Posterior vena cava (tissue), 2 donors: Measurements from ENCODE around the gene KRTAP5-7. TPM values are rescaled to one million over a fixed set of nuclear protein-coding genes. Genes with fewer than 3 reads are reported as not detected.
"Not testable (repeated sequence)": the region's sequence is repeated elsewhere in the genome, so short reads cannot be mapped to it uniquely, and the experiment has no call there.

ENCODE experiments used
- DNase-seq: peaks from one replicate; pipeline ENCODE4 v3.0.0-alpha.2; 2020; ENCODE audit warnings: low spot score
- intact Hi-C, 2 donors: fragments of 100-400 bp; cut with DNase I; formaldehyde crosslinking; loops; one replicate each; pipeline versions ENCODE4 v1.14.1 to v1.14.2; 2022 to 2023
- long read RNA-seq, 2 donors: library from polyadenylated mRNA; unstranded; transcript quantifications; one replicate each; pipeline ENCODE4 v2.0.0, GENCODE V29; 2020 to 2021
- total RNA-seq, 2 donors: library from RNA; stranded (reverse); fragmentation: NEBNext Ultra II Directional; extraction: Animal tissue kit (Norgen Biotek cat#: 25700); gene quantifications; one replicate each; pipeline ENCODE4 v1.2.1, GENCODE V29; 2021
- donor health status: DM: yes; HTN: yes; CAD: no.
- donor health status: DM: yes; HTN: yes; CAD: no.

Gene KRTAP5-7
- under 1 TPM in 1 of 2 donors, not detected in 1; 0.24 TPM for total RNA-seq
- long read RNA-seq, donor 1, result 0 reads
- long read RNA-seq, donor 2, result 0 reads

GRCh38 chr11:71526796-71527575 lies at the start of gene KRTAP5-7:
TSS of gene KRTAP5-7 (plus strand) at chr11:71527267. CDS start at chr11:71527301, 34 bp downstream.
- intact Hi-C loops, DNase-seq: not testable (repeated sequence)

GRCh38 chr11:71477641-71478527 lies 49.2 kb upstream of the KRTAP5-7 start:
- no peak for DNase-seq
- intact Hi-C loops, result no loop called here

- DNase-seq, result no peak
- intact Hi-C loops, result no loop called here
These were observed 48.6 kb upstream of the KRTAP5-7 start for GRCh38 chr11:71478528-71478840.

GRCh38 chr11:71481101-71481960 lies 45.7 kb upstream of the KRTAP5-7 start:
- DNase-seq, result no peak
- intact Hi-C loops, result no loop called here

GRCh38 chr11:71482216-71482615 lies 44.9 kb upstream of the KRTAP5-7 start:
- intact Hi-C loops, result no loop called here
- DNase-seq, result no peak

GRCh38 chr11:71482746-71483364 lies 44.2 kb upstream of the KRTAP5-7 start:
- intact Hi-C loops, result no loop called here
- no peak for DNase-seq

- peak; percentile 12 for DNase-seq
These were observed 43.4 kb upstream of the KRTAP5-7 start for GRCh38 chr11:71483692-71484091.

GRCh38 chr11:71484248-71485062 lies 42.6 kb upstream of the KRTAP5-7 start:
- intact Hi-C loops, result no loop called here
- peak; percentile 69 for DNase-seq

More at GRCh38 chr11:71483692-71484091, 43.4 kb upstream of the KRTAP5-7 start:
- intact Hi-C loops, result no loop called here

GRCh38 chr11:71485063-71485399 lies 42.0 kb upstream of the KRTAP5-7 start:
- intact Hi-C loops, result no loop called here
- peak; percentile 24 for DNase-seq

- peak; percentile 62 for DNase-seq
- intact Hi-C loops, result no loop called here
These were observed 41.6 kb upstream of the KRTAP5-7 start for GRCh38 chr11:71485466-71485865.

- peak; percentile 7 for DNase-seq
- intact Hi-C loops, result no loop called here
These were observed 40.7 kb upstream of the KRTAP5-7 start for GRCh38 chr11:71486320-71486719.

GRCh38 chr11:71488681-71489270 lies 38.3 kb upstream of the KRTAP5-7 start:
- intact Hi-C loops, result no loop called here
- DNase-seq, result peak; percentile 41

GRCh38 chr11:71489311-71490043 lies 37.6 kb upstream of the KRTAP5-7 start:
- peak; percentile 62 for DNase-seq
- intact Hi-C loops, result no loop called here

GRCh38 chr11:71490044-71490730 lies 36.9 kb upstream of the KRTAP5-7 start:
- DNase-seq, result no peak
- intact Hi-C loops, result no loop called here

- intact Hi-C loops, result no loop called here
- peak; percentile 67 for DNase-seq
These were observed 36.2 kb upstream of the KRTAP5-7 start for GRCh38 chr11:71490731-71491390.

- peak; percentile 68 for DNase-seq
- intact Hi-C loops, result no loop called here
These were observed 35.5 kb upstream of the KRTAP5-7 start for GRCh38 chr11:71491531-71491930.
